Measurements from ENCODE around the gene RLF. TPM values are rescaled to one million over a fixed set of nuclear protein-coding genes. Genes with fewer than 3 reads are reported as not detected.
A peak's percentile ranks its signal among the peaks of the same experiment; 100 is the strongest.

RLF gene
- total RNA-seq, 4 donors from 2014 or later = 19.4 to 28.7 (median 27.9) TPM

- ATAC-seq = no peak
- H3K27ac ChIP-seq = no peak overlapping the region
- WGBS, 2 donors (ENCODE audit: low coverage in 1 of 2) = 63% methylated on average over 1 to 3 of the region's 3 CpGs
These were observed 5.3 kb upstream of the RLF start for GRCh38 chr1:40155910-40156309.

GRCh38 chr1:40160806-40161124, 422 bp upstream of the RLF start:
- 19 to 28% methylated on average over 4 to 7 of the region's 7 CpGs for WGBS, 2 donors (ENCODE audit: low coverage in 1 of 2)
- no peak for TF ChIP-seq CTCF (IDR thresholded peaks at IDR 0.05)
- no peak for TF ChIP-seq EP300 (IDR thresholded peaks at IDR 0.05)
- no peak for TF ChIP-seq POLR2AphosphoS5 (IDR thresholded peaks at IDR 0.05)
- TF ChIP-seq POLR2A (IDR thresholded peaks at IDR 0.05) = no peak
- Histone ChIP-seq H3K27me3 (no peaks in the 10 kb centered on the region), H3K27ac (peak overlapping the region; percentile 83 to 97 (median 96)), H3K4me1 (peaks cover 16 to 42% (median 25%) of the 10 kb centered on the region in 3 donors), H3K9me3 (no peaks in the 10 kb centered on the region), H3K4me3 (peak overlapping the region; percentile 92 to 95), H3K36me3 (no peaks in the 10 kb centered on the region)
- no peak for ATAC-seq

More at GRCh38 chr1:40155910-40156309, 5.3 kb upstream of the RLF start:
- no peaks in the 10 kb centered on the region for H3K27me3 ChIP-seq
- H3K4me3 ChIP-seq = no peak overlapping the region
- no peaks in the 10 kb centered on the region for H3K36me3 ChIP-seq
- H3K9me3 ChIP-seq = no peaks in the 10 kb centered on the region
- H3K4me1 ChIP-seq = peaks cover 0 to 9% (median 0%) of the 10 kb centered on the region in 3 donors
- TF ChIP-seq POLR2AphosphoS5 (IDR thresholded peaks at IDR 0.05) = no peak
- no peak for TF ChIP-seq POLR2A (IDR thresholded peaks at IDR 0.05)
- no peak for TF ChIP-seq EP300 (IDR thresholded peaks at IDR 0.05)
- no peak for TF ChIP-seq CTCF (IDR thresholded peaks at IDR 0.05)

- no peak for ATAC-seq
- WGBS, 2 donors (ENCODE audit: low coverage in 1 of 2) = 0% methylated on average over 6 to 10 of the region's 16 CpGs
- Histone ChIP-seq H3K27me3 (no peaks in the 10 kb centered on the region), H3K36me3 (no peaks in the 10 kb centered on the region), H3K27ac (peak overlapping the region; percentile 83 to 97 (median 96)), H3K9me3 (no peaks in the 10 kb centered on the region), H3K4me3 (peak overlapping the region; percentile 92 to 95), H3K4me1 (peaks cover 18 to 48% (median 25%) of the 10 kb centered on the region in 3 donors)
- no peak for TF ChIP-seq POLR2A (IDR thresholded peaks at IDR 0.05)
- TF ChIP-seq CTCF (IDR thresholded peaks at IDR 0.05) = no peak
- no peak for TF ChIP-seq POLR2AphosphoS5 (IDR thresholded peaks at IDR 0.05)
- TF ChIP-seq EP300 (IDR thresholded peaks at IDR 0.05) = no peak
These were observed 756 bp downstream of the RLF start for GRCh38 chr1:40161888-40162397.

GRCh38 chr1:40162753-40163441, 1.7 kb downstream of the RLF start:
- H3K4me3 ChIP-seq = peak overlapping the region; percentile 92 to 95
- H3K9me3 ChIP-seq = no peaks in the 10 kb centered on the region
- H3K27ac ChIP-seq = peak overlapping the region in 2 of 4 donors; percentile 95 to 97
- 5 to 6% methylated on average over 4 of the region's 4 CpGs for WGBS, 2 donors (ENCODE audit: low coverage in 1 of 2)
- H3K4me1 ChIP-seq = peaks cover 18 to 58% (median 28%) of the 10 kb centered on the region in 3 donors
- no peak for ATAC-seq
- no peaks in the 10 kb centered on the region for H3K36me3 ChIP-seq
- no peaks in the 10 kb centered on the region for H3K27me3 ChIP-seq
- TF ChIP-seq POLR2A (IDR thresholded peaks at IDR 0.05) (no peak), CTCF (IDR thresholded peaks at IDR 0.05) (no peak), POLR2AphosphoS5 (IDR thresholded peaks at IDR 0.05) (no peak), EP300 (IDR thresholded peaks at IDR 0.05) (no peak)

- WGBS, 2 donors (ENCODE audit: low coverage in 1 of 2) = 78 to 84% methylated on average over 4 of the region's 4 CpGs
These were observed 6.1 kb downstream of the RLF start for GRCh38 chr1:40167317-40167716.

More at GRCh38 chr1:40167317-40167716, 6.1 kb downstream of the RLF start:
- Histone ChIP-seq H3K4me1 (peaks cover 20 to 79% (median 28%) of the 10 kb centered on the region in 3 donors), H3K27me3 (no peaks in the 10 kb centered on the region), H3K27ac (no peak overlapping the region), H3K9me3 (no peaks in the 10 kb centered on the region), H3K4me3 (no peak overlapping the region), H3K36me3 (no peaks in the 10 kb centered on the region)
- TF ChIP-seq EP300 (IDR thresholded peaks at IDR 0.05) (no peak), POLR2AphosphoS5 (IDR thresholded peaks at IDR 0.05) (no peak), POLR2A (IDR thresholded peaks at IDR 0.05) (no peak), CTCF (IDR thresholded peaks at IDR 0.05) (no peak)
- ATAC-seq = no peak
